ENCODE results near the gene USF3. TPM values are rescaled to one million over a fixed set of nuclear protein-coding genes. Genes with fewer than 3 reads are reported as not detected.

Gene USF3
- 13.0 and 13.7 TPM in 2 replicates for total RNA-seq

GRCh38 chr3:113695786-113696645 lies at the start of gene USF3:
Gene USF3, minus strand, starts transcription at chr3:113696642. Its CDS starts 21,764 bp downstream, at chr3:113674878.

GRCh38 chr3:113745756-113746547 lies 49.5 kb upstream of the USF3 start, which contains the start of gene NAA50:
Gene NAA50, minus strand, starts transcription at chr3:113746249. Its CDS starts 300 bp downstream, at chr3:113745949.

Small RNAs within 50 kb of the gene (small RNA-seq; reads per million reads assigned to genes)
- gene RN7SL767P = not detected

Other genes with a start within 250 kb of the USF3 start
- gene SPICE1, start 181.5 kb downstream of the USF3 start, total RNA-seq = 9.8 and 10.8 TPM in 2 replicates
- gene SIDT1, start 164.1 kb downstream of the USF3 start, total RNA-seq = 0.10 and 0.33 TPM in 2 replicates
- gene NAA50, start 49.6 kb upstream of the USF3 start, total RNA-seq = 174 and 199 TPM in 2 replicates
- 107 and 131 TPM in 2 replicates for gene ATP6V1A, start 50.4 kb upstream of the USF3 start, total RNA-seq
- 26.8 and 43.2 TPM in 2 replicates for gene GRAMD1C, start 142.1 kb upstream of the USF3 start, total RNA-seq